K562 (cell line): Measurements from ENCODE around the gene GUCA1A. TPM values are rescaled to one million over a fixed set of nuclear protein-coding genes. Genes with fewer than 3 reads are reported as not detected.

ENCODE experiments used
- ATF1 ChIP-seq, 2 experiments: fragments of 450-650 bp in 1 of 2; IDR thresholded peaks; 2 replicates each; pipeline ENCODE4 v1.6.1; 2016; ENCODE audit warnings: missing compliant biosample characterization in 1 of 2, missing genetic modification characterization in 1 of 2
- FIP1L1 ChIP-seq: fragments of 200-400 bp; formaldehyde crosslinking; IDR thresholded peaks from 2 replicates; pipeline ENCODE4 v1.6.1; 2018; ENCODE audit warnings: mild to moderate bottlenecking, low read depth, low read length; ENCODE audit not compliant: poor library complexity, severe bottlenecking
- HDAC6 ChIP-seq: IDR thresholded peaks from 2 replicates; pipeline ENCODE4 v1.6.1; 2012; ENCODE audit warnings: low read depth, mild to moderate bottlenecking, control low read depth, inconsistent platforms, low read length, moderate library complexity
- HDAC8 ChIP-seq: fragments of 450-650 bp; IDR thresholded peaks from 2 replicates; pipeline ENCODE4 v1.6.1; 2016; ENCODE audit warnings: mild to moderate bottlenecking, missing genetic modification characterization, moderate library complexity, missing compliant biosample characterization
- HMGN3 ChIP-seq: IDR thresholded peaks from 2 replicates; pipeline ENCODE4 v1.6.1; 2011; ENCODE audit warnings: borderline replicate concordance, low read depth, mild to moderate bottlenecking, mixed read lengths, low read length; ENCODE audit not compliant: insufficient read length; ENCODE audit errors: extremely low read depth
- IRF2 ChIP-seq: sonication (generic); formaldehyde crosslinking; IDR thresholded peaks from 2 replicates; pipeline ENCODE4 v1.8.1; 2022; ENCODE audit warnings: mild to moderate bottlenecking, missing genetic modification reagents
- KAT7 ChIP-seq: sonication (generic); formaldehyde crosslinking; IDR thresholded peaks from 2 replicates; pipeline ENCODE4 v1.8.0; 2022; ENCODE audit warnings: missing genetic modification reagents, mild to moderate bottlenecking, borderline replicate concordance
- NR0B1 ChIP-seq: fragments of 450-650 bp; IDR thresholded peaks from one replicate; pipeline ENCODE4 v1.6.1; 2018; ENCODE audit warnings: mild to moderate bottlenecking, moderate library complexity; ENCODE audit not compliant: partially characterized antibody
- SIX5 ChIP-seq, 2 experiments: IDR thresholded peaks; 2 replicates each; pipeline ENCODE4 v1.6.1; 2011; ENCODE audit warnings: low read length in 2 of 2, borderline replicate concordance in 1 of 2, low read depth in 1 of 2, mild to moderate bottlenecking in 1 of 2, moderate library complexity in 1 of 2; ENCODE audit not compliant: insufficient read depth in 1 of 2
- SOX6 ChIP-seq: fragments of 450-650 bp; IDR thresholded peaks from 2 replicates; pipeline ENCODE4 v1.6.1; 2014; ENCODE audit warnings: mild to moderate bottlenecking
- SPI1 ChIP-seq: IDR thresholded peaks from 2 replicates; pipeline ENCODE4 v1.6.1; 2011; ENCODE audit warnings: low read depth, low read length, control low read depth, borderline replicate concordance
- SRSF9 ChIP-seq: fragments of 200-400 bp; formaldehyde crosslinking; IDR thresholded peaks from 2 replicates; pipeline ENCODE4 v1.6.1; 2017; ENCODE audit warnings: low read depth, low read length, borderline replicate concordance
- TCFL5 ChIP-seq: fragments of 250-450 bp; sonication (Bioruptor Pico); conservative IDR thresholded peaks from 2 replicates; pipeline ENCODE4 v1.6.1; 2021; ENCODE audit warnings: mild to moderate bottlenecking, moderate library complexity, matching md5 sums
- ZBTB8A ChIP-seq: fragments of 450-650 bp; IDR thresholded peaks from 2 replicates; pipeline ENCODE4 v1.6.1; 2018; ENCODE audit warnings: mild to moderate bottlenecking, moderate library complexity; ENCODE audit not compliant: partially characterized antibody
- ZBTB9 ChIP-seq: fragments of 450-650 bp; formaldehyde crosslinking; IDR thresholded peaks from 2 replicates; pipeline ENCODE4 v1.4.0; 2020; ENCODE audit warnings: mild to moderate bottlenecking, moderate library complexity
- ZNF57 ChIP-seq: fragments of 450-650 bp; formaldehyde crosslinking; IDR thresholded peaks from 2 replicates; pipeline ENCODE4 v1.4.0; 2020; ENCODE audit warnings: mild to moderate bottlenecking, moderate library complexity
- ZNF766 ChIP-seq: fragments of 200-800 bp; sonication (Bioruptor generic); conservative IDR thresholded peaks from 2 replicates; pipeline ENCODE4 v1.6.1; 2016; ENCODE audit warnings: missing genetic modification characterization, missing compliant biosample characterization
- polyA plus RNA-seq, 8 experiments: library from polyadenylated mRNA; depleted of rRNA in 4 of 8; stranded (reverse) in 5 of 8; unstranded in 3 of 8; fragments of >200 nt; fragmentation: Nextera tagmentation in 2 of 8; fragmentation: Illumina TruSeq in 1 of 8; extraction: Ambion mirVana in 2 of 8; extraction: Trizol in 1 of 8; gene quantifications; 2 replicates each; pipeline versions ENCODE4 v1.2.1 to v1.2.3, GENCODE V29; 2011 to 2014; ENCODE audit warnings: inconsistent platforms in 1 of 8, missing spikeins in 1 of 8
- total RNA-seq, 7 experiments: library from RNA; depleted of rRNA in 6 of 7; stranded (reverse); fragments of >200 nt in 6 of 7; fragmentation: Illumina TruSeq in 2 of 7; extraction: Trizol in 2 of 7; gene quantifications; 2 replicates each; pipeline versions ENCODE4 v1.2.1 to v1.2.3, GENCODE V29; 2011 to 2021; ENCODE audit warnings: low replicate concordance in 1 of 7
- TF ChIP-seq, protein P1 (sequence below): fragments of 450-650 bp; IDR thresholded peaks from 2 replicates; pipeline ENCODE4 v1.6.1; 2018; ENCODE audit not compliant: partially characterized antibody
- TF ChIP-seq, protein P2 (sequence below): fragments of 250-450 bp; sonication (Bioruptor Pico); IDR thresholded peaks from 2 replicates; pipeline ENCODE4 v1.4.0; 2020

The GUCA1A gene
- total and polyA plus RNA-seq, 9 of the 15 experiments (the other 6 are each of a cell fraction or from before 2014, with no cell fraction given), result not detected

- TF ChIP-seq SIX5 (IDR thresholded peaks at IDR 0.05; ENCODE audit: borderline replicate concordance in 1 of 2, insufficient read depth in 1 of 2, low read depth in 1 of 2, low read length in 2 of 2) (no peak), ATF1 (CRISPR knock-in tag; IDR thresholded peaks at IDR 0.05) (no peak), ATF1 (tag; IDR thresholded peaks at IDR 0.05) (peak; percentile 75), ZNF57 (CRISPR knock-in tag) (no peak), IRF2 (no peak), ZBTB8A (no peak), SRSF9 (no peak), ZNF766 (CRISPR knock-in tag) (peak; percentile 33; the same call in 1 of the 2 replicates), ZBTB9 (CRISPR knock-in tag) (no peak), TCFL5 (CRISPR knock-in tag) (no peak), NR0B1 (no peak), FIP1L1 (no peak), SPI1 (0 out of 2 replicates have a peak, but pooled peaks have one; percentile 0), HDAC8 (tag) (no peak), HDAC6 (no peak), HMGN3 (peak; percentile 68), KAT7 (CRISPR knock-in tag) (no peak; the same call in 1 of the 2 replicates), SOX6 (peak; percentile 95)
- TF ChIP-seq, protein P1, sequence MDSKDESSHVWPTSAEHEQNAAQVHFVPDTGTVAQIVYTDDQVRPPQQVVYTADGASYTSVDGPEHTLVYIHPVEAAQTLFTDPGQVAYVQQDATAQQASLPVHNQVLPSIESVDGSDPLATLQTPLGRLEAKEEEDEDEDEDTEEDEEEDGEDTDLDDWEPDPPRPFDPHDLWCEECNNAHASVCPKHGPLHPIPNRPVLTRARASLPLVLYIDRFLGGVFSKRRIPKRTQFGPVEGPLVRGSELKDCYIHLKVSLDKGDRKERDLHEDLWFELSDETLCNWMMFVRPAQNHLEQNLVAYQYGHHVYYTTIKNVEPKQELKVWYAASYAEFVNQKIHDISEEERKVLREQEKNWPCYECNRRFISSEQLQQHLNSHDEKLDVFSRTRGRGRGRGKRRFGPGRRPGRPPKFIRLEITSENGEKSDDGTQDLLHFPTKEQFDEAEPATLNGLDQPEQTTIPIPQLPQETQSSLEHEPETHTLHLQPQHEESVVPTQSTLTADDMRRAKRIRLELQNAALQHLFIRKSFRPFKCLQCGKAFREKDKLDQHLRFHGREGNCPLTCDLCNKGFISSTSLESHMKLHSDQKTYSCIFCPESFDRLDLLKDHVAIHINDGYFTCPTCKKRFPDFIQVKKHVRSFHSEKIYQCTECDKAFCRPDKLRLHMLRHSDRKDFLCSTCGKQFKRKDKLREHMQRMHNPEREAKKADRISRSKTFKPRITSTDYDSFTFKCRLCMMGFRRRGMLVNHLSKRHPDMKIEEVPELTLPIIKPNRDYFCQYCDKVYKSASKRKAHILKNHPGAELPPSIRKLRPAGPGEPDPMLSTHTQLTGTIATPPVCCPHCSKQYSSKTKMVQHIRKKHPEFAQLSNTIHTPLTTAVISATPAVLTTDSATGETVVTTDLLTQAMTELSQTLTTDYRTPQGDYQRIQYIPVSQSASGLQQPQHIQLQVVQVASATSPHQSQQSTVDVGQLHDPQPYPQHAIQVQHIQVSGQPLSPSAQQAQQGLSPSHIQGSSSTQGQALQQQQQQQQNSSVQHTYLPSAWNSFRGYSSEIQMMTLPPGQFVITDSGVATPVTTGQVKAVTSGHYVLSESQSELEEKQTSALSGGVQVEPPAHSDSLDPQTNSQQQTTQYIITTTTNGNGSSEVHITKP, result peak; percentile 85
- TF ChIP-seq, protein P2, sequence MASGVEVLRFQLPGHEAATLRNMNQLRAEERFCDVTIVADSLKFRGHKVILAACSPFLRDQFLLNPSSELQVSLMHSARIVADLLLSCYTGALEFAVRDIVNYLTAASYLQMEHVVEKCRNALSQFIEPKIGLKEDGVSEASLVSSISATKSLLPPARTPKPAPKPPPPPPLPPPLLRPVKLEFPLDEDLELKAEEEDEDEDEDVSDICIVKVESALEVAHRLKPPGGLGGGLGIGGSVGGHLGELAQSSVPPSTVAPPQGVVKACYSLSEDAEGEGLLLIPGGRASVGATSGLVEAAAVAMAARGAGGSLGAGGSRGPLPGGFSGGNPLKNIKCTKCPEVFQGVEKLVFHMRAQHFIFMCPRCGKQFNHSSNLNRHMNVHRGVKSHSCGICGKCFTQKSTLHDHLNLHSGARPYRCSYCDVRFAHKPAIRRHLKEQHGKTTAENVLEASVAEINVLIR (CRISPR knock-in tag), result no peak
Observed at GRCh38 chr6:42197555-42198362, 24.6 kb downstream of the GUCA1A start (continued).
